Neural progenitor cell (in vitro differentiated cells): ENCODE measurements around the gene RAX2.

Experiments used
- CTCF ChIP-seq: fragments of 200-600 bp; sonication (generic); IDR thresholded peaks from 2 replicates; pipeline ENCODE4 v1.5.1; 2017; ENCODE audit warnings: antibody characterized with exemption, mild to moderate bottlenecking
- EZH2 ChIP-seq: fragments of 200-600 bp; sonication (generic); IDR thresholded peaks from 2 replicates; pipeline ENCODE4 v1.6.1; 2017; ENCODE audit warnings: antibody characterized with exemption, mild to moderate bottlenecking, moderate library complexity

GRCh38 chr19:3803986-3804385, 32.0 kb upstream of the RAX2 start:
- TF ChIP-seq CTCF (no peak), EZH2 (no peak)
